Ishikawa (cell line): Measurements from ENCODE around the gene ARAF.

Experiments used
- CEBPB ChIP-seq: IDR thresholded peaks from 2 replicates; pipeline ENCODE4 v1.6.1; 2012
- CREB1 ChIP-seq: IDR thresholded peaks from 2 replicates; pipeline ENCODE4 v1.6.1; 2012; ENCODE audit warnings: low read depth
- EGR1 ChIP-seq: IDR thresholded peaks from 2 replicates; pipeline ENCODE4 v1.6.1; 2012
- EP300 ChIP-seq: IDR thresholded peaks from 2 replicates; pipeline ENCODE4 v1.6.1; 2012; ENCODE audit warnings: borderline replicate concordance
- FOXM1 ChIP-seq: IDR thresholded peaks from 2 replicates; pipeline ENCODE4 v1.6.1; 2012; ENCODE audit warnings: low read depth, borderline replicate concordance
- NFIC ChIP-seq: IDR thresholded peaks from 2 replicates; pipeline ENCODE4 v1.6.1; 2012
- RAD21 ChIP-seq: IDR thresholded peaks from 2 replicates; pipeline ENCODE4 v1.6.1; 2012; ENCODE audit warnings: low read depth
- TAF1 ChIP-seq: IDR thresholded peaks from 2 replicates; pipeline ENCODE4 v1.6.1; 2012; ENCODE audit warnings: low read depth, mild to moderate bottlenecking
- TCF12 ChIP-seq: IDR thresholded peaks from 2 replicates; pipeline ENCODE4 v1.6.1; 2012; ENCODE audit warnings: low read depth
- TEAD4 ChIP-seq: IDR thresholded peaks from 2 replicates; pipeline ENCODE4 v1.6.1; 2012
- YY1 ChIP-seq: IDR thresholded peaks from 2 replicates; pipeline ENCODE4 v1.6.1; 2012; ENCODE audit warnings: low read depth
- ZBTB7A ChIP-seq: IDR thresholded peaks from 2 replicates; pipeline ENCODE4 v1.6.1; 2012; ENCODE audit warnings: low read depth
- TF ChIP-seq, protein P1 (sequence below): IDR thresholded peaks from 2 replicates; pipeline ENCODE4 v1.6.1; 2012; ENCODE audit warnings: low read depth, mild to moderate bottlenecking
- TF ChIP-seq, protein P2 (sequence below): IDR thresholded peaks from 2 replicates; pipeline ENCODE4 v1.6.1; 2012
- TF ChIP-seq, protein P3 (sequence below): IDR thresholded peaks from 2 replicates; pipeline ENCODE4 v1.6.1; 2012

Gene ARAF

DNA sequence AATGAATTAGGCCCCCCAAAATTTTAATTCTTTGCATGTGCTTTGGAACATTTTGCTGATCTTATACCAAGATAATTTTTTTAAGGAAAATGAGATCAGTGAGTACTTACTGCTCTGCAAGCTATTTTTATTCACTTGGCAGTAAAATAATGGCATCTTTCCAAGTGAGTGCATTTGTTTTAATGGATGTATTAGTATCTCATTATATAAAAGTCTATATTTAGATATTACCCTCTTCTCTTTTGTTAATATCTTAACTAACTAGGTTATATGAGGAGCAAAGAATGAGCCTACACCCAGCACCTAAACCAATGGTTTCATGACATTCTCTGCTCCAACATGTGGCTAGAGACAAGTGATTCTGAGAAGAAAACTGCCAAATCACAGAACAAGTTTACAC, 21.1 kb upstream of the ARAF start:
- TF ChIP-seq TCF12 (no peak), TAF1 (no peak), EGR1 (no peak), YY1 (no peak)
- TF ChIP-seq, protein P1, sequence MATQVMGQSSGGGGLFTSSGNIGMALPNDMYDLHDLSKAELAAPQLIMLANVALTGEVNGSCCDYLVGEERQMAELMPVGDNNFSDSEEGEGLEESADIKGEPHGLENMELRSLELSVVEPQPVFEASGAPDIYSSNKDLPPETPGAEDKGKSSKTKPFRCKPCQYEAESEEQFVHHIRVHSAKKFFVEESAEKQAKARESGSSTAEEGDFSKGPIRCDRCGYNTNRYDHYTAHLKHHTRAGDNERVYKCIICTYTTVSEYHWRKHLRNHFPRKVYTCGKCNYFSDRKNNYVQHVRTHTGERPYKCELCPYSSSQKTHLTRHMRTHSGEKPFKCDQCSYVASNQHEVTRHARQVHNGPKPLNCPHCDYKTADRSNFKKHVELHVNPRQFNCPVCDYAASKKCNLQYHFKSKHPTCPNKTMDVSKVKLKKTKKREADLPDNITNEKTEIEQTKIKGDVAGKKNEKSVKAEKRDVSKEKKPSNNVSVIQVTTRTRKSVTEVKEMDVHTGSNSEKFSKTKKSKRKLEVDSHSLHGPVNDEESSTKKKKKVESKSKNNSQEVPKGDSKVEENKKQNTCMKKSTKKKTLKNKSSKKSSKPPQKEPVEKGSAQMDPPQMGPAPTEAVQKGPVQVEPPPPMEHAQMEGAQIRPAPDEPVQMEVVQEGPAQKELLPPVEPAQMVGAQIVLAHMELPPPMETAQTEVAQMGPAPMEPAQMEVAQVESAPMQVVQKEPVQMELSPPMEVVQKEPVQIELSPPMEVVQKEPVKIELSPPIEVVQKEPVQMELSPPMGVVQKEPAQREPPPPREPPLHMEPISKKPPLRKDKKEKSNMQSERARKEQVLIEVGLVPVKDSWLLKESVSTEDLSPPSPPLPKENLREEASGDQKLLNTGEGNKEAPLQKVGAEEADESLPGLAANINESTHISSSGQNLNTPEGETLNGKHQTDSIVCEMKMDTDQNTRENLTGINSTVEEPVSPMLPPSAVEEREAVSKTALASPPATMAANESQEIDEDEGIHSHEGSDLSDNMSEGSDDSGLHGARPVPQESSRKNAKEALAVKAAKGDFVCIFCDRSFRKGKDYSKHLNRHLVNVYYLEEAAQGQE: no peak

DNA sequence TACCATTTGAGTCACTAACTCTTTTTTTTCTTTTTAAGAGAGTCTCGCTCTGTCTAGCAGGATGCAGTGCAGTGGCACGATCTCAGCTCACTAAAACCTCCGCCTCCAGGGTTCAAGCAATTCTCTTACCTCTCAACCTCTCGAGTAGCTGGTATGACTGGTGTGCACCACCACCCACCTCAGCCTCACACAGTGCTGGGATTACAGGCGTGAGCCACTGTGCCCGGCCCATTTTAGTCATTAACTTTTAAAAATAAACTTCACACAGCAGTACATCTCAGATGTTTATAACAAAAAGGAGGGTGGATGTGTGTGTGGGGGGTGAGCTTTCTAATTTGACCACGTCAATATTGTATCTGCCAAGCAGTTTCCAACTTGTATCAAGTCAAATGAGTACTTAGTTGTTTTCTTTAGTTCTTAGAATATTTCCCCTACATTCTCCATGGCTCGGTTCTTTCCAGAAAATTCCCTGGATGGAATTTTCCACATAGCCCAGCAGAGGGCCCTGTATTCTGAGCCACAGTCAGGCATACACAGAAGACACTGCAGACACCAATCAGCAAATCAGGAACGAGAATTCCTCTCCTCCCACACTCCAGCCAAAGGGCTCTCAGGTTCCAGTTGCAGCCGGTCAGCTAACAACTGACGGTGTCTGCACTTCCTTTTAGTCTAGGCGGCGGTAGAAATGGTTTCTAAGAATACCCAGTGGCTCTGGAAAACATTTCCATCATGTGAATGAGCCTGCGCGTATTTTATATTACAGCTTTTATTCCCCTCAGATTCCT, 20.1 kb upstream of the ARAF start:
- TF ChIP-seq EGR1: 0 out of 2 replicates have a peak, but pooled peaks have one; percentile 25
- TF ChIP-seq, protein P2, sequence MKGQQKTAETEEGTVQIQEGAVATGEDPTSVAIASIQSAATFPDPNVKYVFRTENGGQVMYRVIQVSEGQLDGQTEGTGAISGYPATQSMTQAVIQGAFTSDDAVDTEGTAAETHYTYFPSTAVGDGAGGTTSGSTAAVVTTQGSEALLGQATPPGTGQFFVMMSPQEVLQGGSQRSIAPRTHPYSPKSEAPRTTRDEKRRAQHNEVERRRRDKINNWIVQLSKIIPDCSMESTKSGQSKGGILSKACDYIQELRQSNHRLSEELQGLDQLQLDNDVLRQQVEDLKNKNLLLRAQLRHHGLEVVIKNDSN: no peak
- TF ChIP-seq TAF1: peak; percentile 41; the same call in 1 of the 2 replicates
- TF ChIP-seq RAD21: peak; percentile 57
- TF ChIP-seq TCF12: no peak
- no peak for TF ChIP-seq NFIC
- TF ChIP-seq CREB1: no peak
- TF ChIP-seq TEAD4: 0 out of 2 replicates have a peak, but pooled peaks have one; percentile 10
- TF ChIP-seq FOXM1: no peak
- TF ChIP-seq, protein P3, sequence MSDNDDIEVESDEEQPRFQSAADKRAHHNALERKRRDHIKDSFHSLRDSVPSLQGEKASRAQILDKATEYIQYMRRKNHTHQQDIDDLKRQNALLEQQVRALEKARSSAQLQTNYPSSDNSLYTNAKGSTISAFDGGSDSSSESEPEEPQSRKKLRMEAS: no peak
- TF ChIP-seq EP300: peak; percentile 16; the same call in 1 of the 2 replicates
- TF ChIP-seq YY1: no peak
- TF ChIP-seq CEBPB: no peak
- no peak for TF ChIP-seq ZBTB7A
- TF ChIP-seq, protein P1: no peak

DNA sequence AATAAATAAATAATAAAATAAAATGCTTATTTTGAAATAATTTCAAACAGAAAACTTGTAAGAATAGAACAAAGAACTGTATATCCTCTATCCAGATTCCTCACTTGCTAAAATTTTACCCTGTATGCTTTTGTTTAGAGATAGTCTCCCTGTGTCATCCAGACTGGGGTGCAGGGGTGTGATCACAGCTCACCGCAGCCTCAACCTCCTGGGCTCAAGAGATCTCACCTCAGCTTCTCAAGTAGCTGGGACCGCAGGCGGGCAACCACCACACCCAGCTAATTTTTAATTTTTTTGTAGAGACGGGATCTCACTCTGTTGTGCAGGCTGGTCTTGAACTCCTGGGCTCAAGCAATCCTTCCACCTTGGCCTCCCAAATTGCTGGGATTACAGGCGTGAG, 17.5 kb upstream of the ARAF start:
- no peak for TF ChIP-seq CREB1
- TF ChIP-seq YY1: no peak
- TF ChIP-seq, protein P3: no peak
- no peak for TF ChIP-seq TEAD4
- TF ChIP-seq EP300: no peak
- TF ChIP-seq, protein P1: no peak
- TF ChIP-seq, protein P2: no peak
- TF ChIP-seq EGR1: no peak
- TF ChIP-seq RAD21: no peak
- TF ChIP-seq CEBPB: no peak
- no peak for TF ChIP-seq ZBTB7A
- no peak for TF ChIP-seq FOXM1
- no peak for TF ChIP-seq TAF1
- no peak for TF ChIP-seq TCF12
- no peak for TF ChIP-seq NFIC

DNA sequence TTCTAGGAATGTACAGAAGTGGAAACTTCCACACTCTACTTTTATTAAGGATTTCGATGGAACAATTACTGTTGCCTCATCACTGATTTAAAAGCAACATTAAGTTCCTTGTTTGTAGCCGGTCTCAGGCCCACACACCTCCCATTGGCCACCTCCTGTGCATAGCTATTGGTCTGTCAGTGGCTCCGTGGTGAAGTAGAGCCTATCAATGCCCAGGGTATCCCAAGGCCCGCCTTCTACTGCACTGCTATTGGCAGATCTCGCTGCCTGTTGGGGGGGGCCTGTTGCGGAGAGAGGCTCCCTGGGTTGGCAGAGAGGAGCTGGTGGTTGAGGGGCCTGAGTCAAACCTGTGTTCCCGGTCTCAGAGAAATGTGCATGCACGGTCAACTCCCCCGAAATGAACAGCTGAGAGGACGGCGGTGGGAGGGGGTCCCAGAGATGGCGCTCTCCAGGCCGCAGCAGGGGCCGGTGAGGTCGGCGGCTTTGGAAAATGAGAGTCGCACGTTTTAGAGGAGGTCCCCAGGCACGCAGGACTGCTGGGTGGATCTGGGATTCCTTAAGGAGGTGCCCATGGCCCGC, 4.9 kb upstream of the ARAF start:
- TF ChIP-seq TAF1: peak; percentile 54
- TF ChIP-seq, protein P3: 0 out of 2 replicates have a peak, but pooled peaks have one; percentile 16
- TF ChIP-seq, protein P1: no peak
